Gastrocnemius medialis (tissue), 4 donors: ENCODE measurements around the gene NT5C1A. TPM values are rescaled to one million over a fixed set of nuclear protein-coding genes. Genes with fewer than 3 reads are reported as not detected.

Source experiments
- ATAC-seq, 2 donors: fragments of 150-250 bp; one replicate each; pipeline ENCODE4 v1.9.1; 2016
- DNase-seq, 2 donors: peaks; one replicate each; pipeline ENCODE4 v3.0.0-alpha.2; 2019
- H3K27ac ChIP-seq, 4 donors: fragments of 200-600 bp; sonication (generic); 1 replicate in 1 of 4; 2 replicates in 3 of 4; pipeline ENCODE4 v1.5.1; 2016 to 2018; ENCODE audit warnings: mild to moderate bottlenecking in 2 of 4, moderate library complexity in 1 of 4
- H3K27me3 ChIP-seq, 3 donors: fragments of 200-600 bp; sonication (generic) in 2 of 3; 1 replicate in 1 of 3; 2 replicates in 2 of 3; pipeline versions ENCODE4 v1.5.1 to v1.6.0; 2016 to 2019; ENCODE audit warnings: mild to moderate bottlenecking in 1 of 3, moderate library complexity in 1 of 3
- H3K36me3 ChIP-seq, 2 donors: fragments of 200-600 bp; sonication (generic) in 1 of 2; one replicate each; pipeline ENCODE4 v1.5.1; 2017 to 2018
- H3K4me1 ChIP-seq, 2 donors: fragments of 200-600 bp; sonication (generic) in 1 of 2; one replicate each; pipeline ENCODE4 v1.5.1; 2016 to 2017; ENCODE audit warnings: mild to moderate bottlenecking in 2 of 2
- H3K4me3 ChIP-seq, 4 donors: fragments of 200-600 bp; sonication (generic) in 3 of 4; 1 replicate in 1 of 4; 2 replicates in 3 of 4; pipeline ENCODE4 v1.5.1; 2016 to 2019; ENCODE audit warnings: mild to moderate bottlenecking in 2 of 4
- H3K9me3 ChIP-seq, 3 donors: fragments of 200-600 bp; sonication (generic) in 2 of 3; 1 replicate in 1 of 3; 2 replicates in 2 of 3; pipeline ENCODE4 v1.5.1; 2016 to 2019
- POLR2A ChIP-seq, 2 donors: fragments of 450-650 bp; IDR thresholded peaks; one replicate each; pipeline ENCODE4 v1.6.1; 2017; ENCODE audit warnings: antibody characterized with exemption in 2 of 2, mild to moderate bottlenecking in 2 of 2, moderate library complexity in 2 of 2
- in situ Hi-C, 4 donors: fragments of 200-750 bp; cut with MboI; loops; one replicate each; pipeline versions ENCODE4 v1.15.0 to v1.8.0; 2017; ENCODE audit warnings: low sequenced_read_pairs in 4 of 4
- intact Hi-C: fragments of 100-400 bp; cut with DNase I; formaldehyde crosslinking; loops from one replicate; pipeline ENCODE4 v1.15.1; 2023; ENCODE audit warnings: low total_unique reads
- total RNA-seq, 4 donors: library from RNA; depleted of rRNA; stranded (reverse); fragments of >200 nt; gene quantifications; one replicate each; pipeline versions ENCODE4 v1.1.0 to v1.2.3, GENCODE V29; 2016
- TF ChIP-seq, protein P1 (sequence below), 5 experiments: fragments of 450-650 bp in 3 of 5; fragments of 200-600 bp in 2 of 5; sonication (generic) in 2 of 5; IDR thresholded peaks in 4 of 5; conservative IDR thresholded peaks in 1 of 5; 1 replicate in 4 of 5; 2 replicates in 1 of 5; pipeline ENCODE4 v1.5.1; 2016 to 2019; ENCODE audit warnings: antibody characterized with exemption in 5 of 5, mild to moderate bottlenecking in 3 of 5, moderate library complexity in 3 of 5

Gene NT5C1A
- total RNA-seq, 4 donors from 2014 or later, result 10.8 to 85.5 (median 59.9) TPM

DNA sequence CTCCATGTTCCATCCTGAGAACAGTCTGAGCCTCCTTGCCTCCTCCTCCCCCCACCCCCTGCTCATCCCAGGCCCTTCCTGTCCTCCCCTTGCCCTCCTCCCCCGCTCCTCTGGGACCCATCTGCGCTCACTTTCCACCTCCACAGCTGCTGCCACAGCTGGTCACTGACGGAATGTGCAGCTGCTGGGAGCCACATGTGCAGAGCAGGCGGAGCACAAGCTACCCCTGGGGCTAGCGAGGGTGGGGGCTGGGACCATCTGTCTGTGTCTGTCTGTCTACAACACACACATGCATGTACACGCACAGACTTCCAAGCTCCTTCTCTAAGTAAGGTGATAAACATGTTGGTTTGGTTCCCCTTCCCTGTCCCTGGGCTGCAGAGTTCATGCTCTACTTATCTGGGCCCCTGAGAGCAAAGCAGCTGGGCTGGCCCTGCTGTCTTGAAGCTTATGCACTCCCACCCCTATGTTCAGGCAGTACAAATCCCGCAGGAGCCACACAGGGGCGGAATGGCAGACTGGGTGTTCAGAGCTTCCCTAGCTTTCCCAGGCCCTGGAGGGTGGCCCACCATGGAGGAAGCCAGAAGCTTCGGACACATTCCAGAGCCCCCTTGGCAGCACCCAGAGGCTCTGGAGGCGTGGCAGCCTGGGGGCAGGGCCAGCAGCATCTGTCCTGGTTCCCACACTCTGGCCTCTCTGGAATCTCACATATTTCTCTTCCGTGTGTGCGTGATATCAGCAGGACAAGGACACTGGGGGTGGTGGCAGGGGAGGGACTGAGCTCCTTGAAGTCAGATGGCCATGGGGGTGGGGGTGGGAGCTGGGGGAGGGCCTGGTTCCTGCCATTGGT lies 25.4 kb downstream of the NT5C1A start:
- H3K4me1 ChIP-seq, result peaks cover 16 to 18% of the 10 kb centered on the region in 2 donors
- intact Hi-C loops (no loop called here), in situ Hi-C loops (no loop called here)
- H3K27me3 ChIP-seq, result no peaks in the 10 kb centered on the region
- no peak overlapping the region for H3K4me3 ChIP-seq
- peak; percentile 58 to 60 for DNase-seq
- peak; percentile 54 to 55 for ATAC-seq
- peak overlapping the region; percentile 48 to 74 (median 66) for H3K27ac ChIP-seq
- H3K9me3 ChIP-seq, result no peaks in the 10 kb centered on the region
- TF ChIP-seq, protein P1, sequence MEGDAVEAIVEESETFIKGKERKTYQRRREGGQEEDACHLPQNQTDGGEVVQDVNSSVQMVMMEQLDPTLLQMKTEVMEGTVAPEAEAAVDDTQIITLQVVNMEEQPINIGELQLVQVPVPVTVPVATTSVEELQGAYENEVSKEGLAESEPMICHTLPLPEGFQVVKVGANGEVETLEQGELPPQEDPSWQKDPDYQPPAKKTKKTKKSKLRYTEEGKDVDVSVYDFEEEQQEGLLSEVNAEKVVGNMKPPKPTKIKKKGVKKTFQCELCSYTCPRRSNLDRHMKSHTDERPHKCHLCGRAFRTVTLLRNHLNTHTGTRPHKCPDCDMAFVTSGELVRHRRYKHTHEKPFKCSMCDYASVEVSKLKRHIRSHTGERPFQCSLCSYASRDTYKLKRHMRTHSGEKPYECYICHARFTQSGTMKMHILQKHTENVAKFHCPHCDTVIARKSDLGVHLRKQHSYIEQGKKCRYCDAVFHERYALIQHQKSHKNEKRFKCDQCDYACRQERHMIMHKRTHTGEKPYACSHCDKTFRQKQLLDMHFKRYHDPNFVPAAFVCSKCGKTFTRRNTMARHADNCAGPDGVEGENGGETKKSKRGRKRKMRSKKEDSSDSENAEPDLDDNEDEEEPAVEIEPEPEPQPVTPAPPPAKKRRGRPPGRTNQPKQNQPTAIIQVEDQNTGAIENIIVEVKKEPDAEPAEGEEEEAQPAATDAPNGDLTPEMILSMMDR (IDR thresholded peaks at IDR 0.05 in 4 of 5, conservative IDR thresholded peaks at IDR 0.05 in 1 of 5), result no peak
- TF ChIP-seq POLR2A (IDR thresholded peaks at IDR 0.05), result no peak
- H3K36me3 ChIP-seq, result no peaks in the 10 kb centered on the region

DNA sequence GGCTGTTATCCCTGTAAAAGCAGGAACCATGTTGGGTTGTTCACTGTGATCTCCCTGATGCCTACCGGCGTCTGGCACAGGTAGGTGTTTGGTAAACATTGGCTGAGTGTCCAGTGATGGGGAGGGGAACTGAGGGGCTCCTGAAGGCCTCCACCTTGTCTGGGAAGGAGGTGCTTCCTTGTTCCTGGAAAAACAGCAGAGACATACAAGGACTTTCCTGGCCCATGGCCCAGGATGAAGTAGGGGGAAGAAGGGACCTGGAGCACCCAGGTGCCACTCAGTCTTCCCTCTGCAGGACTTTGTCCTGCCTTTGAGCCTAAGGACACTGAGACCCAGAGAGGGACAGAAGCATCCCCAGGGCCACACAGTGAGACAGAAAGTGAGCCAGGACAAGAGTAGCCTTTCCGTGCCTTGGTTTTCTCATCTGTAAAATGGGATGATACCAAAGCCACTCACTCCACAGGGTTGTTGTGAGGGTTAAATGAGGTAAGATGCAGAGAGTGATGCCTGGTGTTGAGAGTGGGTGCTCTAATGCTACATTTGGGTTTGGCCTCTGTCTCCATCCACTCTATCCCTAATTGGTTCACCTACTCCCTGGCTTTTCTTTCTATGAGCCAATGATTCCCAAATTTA lies 26.4 kb downstream of the NT5C1A start:
- no peak for ATAC-seq
- Histone ChIP-seq H3K27me3 (no peaks in the 10 kb centered on the region), H3K9me3 (no peaks in the 10 kb centered on the region), H3K36me3 (no peaks in the 10 kb centered on the region), H3K4me3 (no peak overlapping the region), H3K4me1 (peaks cover 16 to 18% of the 10 kb centered on the region in 2 donors), H3K27ac (peak overlapping the region in 1 of 4 donors; percentile 73)
- intact Hi-C loops, result no loop called here
- no peak for DNase-seq
- in situ Hi-C loops, result no loop called here
- TF ChIP-seq POLR2A (IDR thresholded peaks at IDR 0.05), result no peak
- TF ChIP-seq, protein P1 (IDR thresholded peaks at IDR 0.05 in 4 of 5, conservative IDR thresholded peaks at IDR 0.05 in 1 of 5), result no peak

DNA sequence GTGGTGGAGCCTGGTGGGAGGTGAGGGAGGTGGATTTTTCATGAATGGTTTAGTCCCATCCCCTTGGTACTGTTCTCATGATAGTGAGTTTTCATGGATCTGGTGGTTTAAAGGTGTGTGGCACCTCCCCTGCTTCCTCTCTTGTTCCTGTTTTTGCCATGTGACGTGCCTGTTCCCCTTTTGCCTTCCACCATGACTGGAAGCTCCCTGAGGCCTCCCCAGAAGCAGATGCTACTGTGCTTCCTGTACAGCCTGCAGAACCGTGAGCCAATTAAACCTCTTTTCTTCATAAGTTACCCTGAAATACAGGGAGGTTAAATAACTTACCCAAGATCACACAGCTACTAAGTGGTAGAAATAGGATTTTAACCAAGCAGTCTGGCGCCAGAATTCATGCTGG lies 28.2 kb downstream of the NT5C1A start:
- DNase-seq (no peak), ATAC-seq (no peak)
- Histone ChIP-seq H3K4me1 (peaks cover 16 to 18% of the 10 kb centered on the region in 2 donors), H3K27me3 (peaks cover 0 to 6% (median 2%) of the 10 kb centered on the region in 3 donors), H3K9me3 (no peaks in the 10 kb centered on the region), H3K36me3 (no peaks in the 10 kb centered on the region), H3K27ac (no peak overlapping the region), H3K4me3 (no peak overlapping the region)
- in situ Hi-C loops, result no loop called here
- intact Hi-C loops, result no loop called here
- no peak for TF ChIP-seq POLR2A (IDR thresholded peaks at IDR 0.05)
- TF ChIP-seq, protein P1 (IDR thresholded peaks at IDR 0.05 in 4 of 5, conservative IDR thresholded peaks at IDR 0.05 in 1 of 5), result no peak

DNA sequence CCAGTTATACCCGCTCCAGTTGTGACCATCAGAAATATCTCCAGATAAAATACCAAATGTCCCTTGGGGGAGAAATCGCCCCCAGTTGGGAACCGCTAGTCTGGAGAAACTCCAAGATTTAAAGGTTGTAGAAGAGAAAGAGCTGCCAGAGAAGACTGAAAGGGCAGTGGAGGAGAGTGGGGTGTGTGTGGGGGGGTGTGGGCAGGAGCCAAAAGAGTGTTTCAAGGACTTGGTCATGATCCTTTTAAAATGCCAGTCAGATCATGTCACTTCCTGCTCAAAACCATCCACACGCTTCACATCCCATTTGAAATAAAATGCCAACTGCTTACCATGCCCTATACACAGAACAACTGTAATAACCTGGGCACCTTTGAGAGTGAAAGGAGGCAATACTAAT lies 29.1 kb downstream of the NT5C1A start:
- H3K36me3 ChIP-seq, result no peaks in the 10 kb centered on the region
- no peak for TF ChIP-seq POLR2A (IDR thresholded peaks at IDR 0.05)
- TF ChIP-seq, protein P1 (IDR thresholded peaks at IDR 0.05 in 4 of 5, conservative IDR thresholded peaks at IDR 0.05 in 1 of 5), result no peak
- peaks cover 15 to 18% of the 10 kb centered on the region in 2 donors for H3K4me1 ChIP-seq
- intact Hi-C loops (no loop called here), in situ Hi-C loops (no loop called here)
- ATAC-seq (no peak), DNase-seq (no peak)
- peak overlapping the region in 2 of 4 donors; percentile 12 to 13 for H3K27ac ChIP-seq
- no peak overlapping the region for H3K4me3 ChIP-seq
- peaks cover 0 to 6% (median 5%) of the 10 kb centered on the region in 3 donors for H3K27me3 ChIP-seq
- H3K9me3 ChIP-seq, result no peaks in the 10 kb centered on the region
